ENCODE data around the gene SORCS2.

DNA sequence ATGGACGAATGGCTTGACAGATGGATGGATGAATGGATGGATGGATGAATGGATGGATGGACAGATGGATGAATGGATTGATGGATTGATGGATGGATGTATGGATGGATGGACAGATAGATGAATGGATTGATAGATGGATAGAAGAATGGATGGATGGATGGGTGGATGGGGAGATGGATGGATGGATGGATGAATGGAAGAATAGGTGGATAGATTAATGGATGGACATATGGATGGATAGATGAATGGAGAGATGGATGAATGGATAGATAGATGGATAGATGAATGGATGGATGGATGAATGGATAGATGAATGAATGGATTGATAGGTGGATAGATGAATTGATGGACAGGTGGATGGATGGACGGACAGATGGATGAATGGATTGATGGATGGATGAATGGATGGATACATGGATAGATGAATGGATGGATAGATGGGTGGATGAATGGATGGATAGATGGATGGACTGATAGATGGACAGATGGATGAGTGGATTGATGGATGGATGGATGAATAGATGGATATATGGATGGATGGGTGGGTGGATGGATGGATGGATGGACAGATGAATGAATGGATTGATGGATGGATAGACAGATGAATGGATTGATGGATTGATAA is 208.4 kb downstream of the SORCS2 start:
- TF ChIP-seq POLR2A (IDR thresholded peaks at IDR 0.05; ENCODE audit: low read length) (no peak), GATA1 (IDR thresholded peaks at IDR 0.05; ENCODE audit: low read depth, low read length) (no peak)
